NCI-H345 treated with DMSO at 0.1 percent for 48 hours (cell line): Measurements from ENCODE around the gene NDUFB7.
"Not testable (repeated sequence)": the region's sequence is repeated elsewhere in the genome, so short reads cannot be mapped to it uniquely, and the experiment has no call there.

Experiments used
- DNase-seq: peaks from one replicate; lab custom pipeline; 2025; ENCODE audit not compliant: unreplicated experiment; lab: John Stamatoyannopoulos, UW

Gene NDUFB7

DNA sequence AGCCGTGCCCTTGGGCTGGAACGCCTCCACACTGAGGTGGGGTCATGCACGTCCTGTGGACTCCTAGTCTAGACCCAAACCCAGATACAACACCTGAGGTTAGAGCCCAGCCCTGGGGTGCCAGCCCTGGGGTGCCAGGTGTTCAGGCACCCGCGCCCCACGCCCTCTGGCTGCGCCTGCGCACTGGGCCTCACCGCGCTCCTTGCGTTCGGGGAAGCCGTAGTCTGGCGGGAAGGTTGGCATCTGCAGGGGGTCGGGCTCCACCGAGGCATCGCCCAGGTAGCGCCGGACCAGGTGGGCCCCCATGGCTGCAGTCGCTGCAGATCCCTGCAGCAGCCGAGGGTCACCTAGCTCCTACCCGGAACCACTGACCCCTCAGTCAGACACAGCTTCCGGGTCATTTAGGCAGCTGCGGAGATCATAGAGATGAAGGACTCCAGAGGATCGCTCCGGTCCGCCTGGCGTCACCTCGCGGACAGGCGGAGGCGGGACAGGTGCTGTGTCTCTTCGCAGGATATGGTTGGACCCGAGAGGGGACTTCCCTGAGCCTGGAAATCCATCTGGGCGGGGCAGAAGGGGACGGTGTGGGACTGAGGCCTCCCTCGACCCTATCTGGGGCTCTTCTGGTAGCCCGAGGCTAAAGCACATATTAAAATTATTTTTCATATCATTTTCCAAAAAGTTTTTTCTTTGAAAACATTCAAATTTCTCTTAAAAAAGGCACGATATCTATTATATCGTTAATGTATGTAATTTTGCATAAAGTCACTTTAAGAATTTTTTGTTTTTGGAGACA, at the start of gene NDUFB7:
Gene NDUFB7 (minus strand): TSS at position 372 of the 796 bp plus-strand sequence. CDS start 66 bp downstream, at position 306.
- peak; percentile 85 for DNase-seq

DNA sequence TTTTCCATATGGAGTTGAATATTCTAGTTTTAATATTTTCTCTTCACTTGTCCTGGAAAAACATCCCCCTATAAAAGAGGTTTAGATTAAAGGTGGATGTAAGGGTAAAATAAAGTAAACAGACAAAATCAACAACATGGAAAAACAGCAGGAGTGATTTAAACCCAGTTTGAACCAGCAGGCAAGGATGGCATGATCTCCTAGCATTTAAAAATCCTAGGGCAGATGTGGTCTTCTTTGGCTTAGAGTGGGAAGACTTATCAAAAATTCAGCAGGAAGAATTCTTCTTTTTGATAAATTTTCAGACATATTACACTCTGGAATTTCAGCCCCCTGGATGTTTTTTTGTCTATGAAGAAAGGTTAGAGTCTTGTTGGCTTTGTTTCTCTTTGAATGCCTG, 47.5 kb upstream of the NDUFB7 start:
- no peak for DNase-seq

DNA sequence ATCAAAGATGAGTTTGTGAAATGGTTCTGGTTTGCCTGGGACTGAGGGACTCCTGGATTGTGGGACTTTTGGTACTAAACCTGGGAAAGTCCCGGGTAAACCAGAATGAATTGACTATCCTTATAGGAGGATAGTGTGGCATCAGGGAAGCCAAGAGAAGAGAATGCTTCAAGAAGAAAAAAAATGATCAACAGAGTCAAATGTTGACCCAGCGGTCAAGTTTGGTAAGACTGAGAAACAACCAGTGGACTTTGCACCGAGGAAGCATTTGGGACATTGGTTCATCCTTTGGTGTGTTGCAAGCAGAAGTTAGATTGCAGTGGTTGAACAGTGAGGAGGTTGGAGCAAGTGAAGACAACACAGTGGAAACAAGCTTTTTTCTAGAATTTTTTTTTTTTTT, 44.5 kb upstream of the NDUFB7 start:
- no peak for DNase-seq

DNA sequence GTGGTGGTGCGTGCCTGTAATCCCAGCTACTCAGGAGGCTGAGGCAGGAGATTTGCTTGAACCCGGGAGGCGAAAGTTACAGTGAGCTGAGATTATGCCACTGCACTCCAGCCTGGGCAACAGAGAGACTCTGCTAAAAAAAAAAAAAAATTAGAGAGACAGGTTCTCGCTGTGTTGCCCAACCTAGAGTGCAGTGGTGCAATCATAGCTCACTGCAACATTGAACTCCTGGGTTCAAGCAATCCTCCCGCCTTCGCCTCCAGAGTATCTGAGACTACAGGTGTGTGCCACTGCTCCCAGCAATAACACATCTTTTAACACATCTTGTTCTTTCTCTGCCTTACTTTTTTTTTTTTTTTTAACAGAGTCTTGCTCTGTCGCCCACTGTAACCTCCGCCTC, 43.8 kb upstream of the NDUFB7 start:
- no peak for DNase-seq

DNA sequence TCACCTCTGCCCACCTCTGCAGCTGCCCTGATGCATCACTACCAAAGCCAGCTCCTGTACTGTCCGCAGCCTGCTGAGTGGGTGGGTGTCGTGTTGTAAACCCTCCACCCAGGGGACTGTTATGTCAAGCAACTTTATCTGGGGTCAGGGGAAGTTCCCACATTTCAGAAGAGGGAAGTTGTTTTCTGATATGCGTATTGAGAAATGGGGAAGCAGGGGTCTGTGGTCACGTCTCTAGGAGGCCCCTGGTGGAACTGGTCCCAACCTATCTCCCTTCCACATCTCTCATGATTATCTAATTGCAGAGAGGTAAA, 42.2 kb upstream of the NDUFB7 start:
- no peak for DNase-seq

DNA sequence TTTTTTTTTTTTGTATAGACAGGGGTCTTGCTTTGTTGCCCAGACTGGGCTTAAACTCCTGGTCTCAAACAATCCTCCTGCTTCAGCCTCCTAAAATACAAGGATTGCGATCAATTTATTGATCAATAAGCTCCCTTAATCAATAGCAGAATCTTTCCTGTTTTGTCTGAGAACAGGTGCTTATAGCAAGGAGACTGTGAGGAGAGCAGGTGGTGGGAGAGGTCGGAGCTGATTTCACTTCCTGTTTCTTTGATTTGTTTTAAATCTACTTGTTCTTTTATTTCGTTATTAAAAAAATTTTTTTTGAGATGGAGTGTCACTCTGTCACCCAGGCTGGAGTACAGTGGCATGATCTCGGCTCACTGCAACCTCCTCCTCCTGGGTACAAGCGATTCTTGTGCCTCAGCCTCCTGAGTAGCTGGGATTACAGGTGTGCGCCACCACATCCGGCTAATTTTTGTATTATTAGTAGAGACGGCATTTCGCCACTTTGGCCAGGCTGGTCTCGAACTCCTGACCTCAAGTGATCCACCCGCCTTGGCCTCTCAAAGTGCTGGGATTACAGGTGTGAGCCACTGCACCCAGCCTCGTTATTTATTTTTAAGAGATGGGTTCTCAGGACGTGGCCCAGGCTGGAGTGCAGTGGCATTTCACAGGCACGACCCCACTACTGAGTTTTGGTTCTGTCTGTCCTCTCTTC, 41.7 kb upstream of the NDUFB7 start:
- not testable (repeated sequence) for DNase-seq

DNA sequence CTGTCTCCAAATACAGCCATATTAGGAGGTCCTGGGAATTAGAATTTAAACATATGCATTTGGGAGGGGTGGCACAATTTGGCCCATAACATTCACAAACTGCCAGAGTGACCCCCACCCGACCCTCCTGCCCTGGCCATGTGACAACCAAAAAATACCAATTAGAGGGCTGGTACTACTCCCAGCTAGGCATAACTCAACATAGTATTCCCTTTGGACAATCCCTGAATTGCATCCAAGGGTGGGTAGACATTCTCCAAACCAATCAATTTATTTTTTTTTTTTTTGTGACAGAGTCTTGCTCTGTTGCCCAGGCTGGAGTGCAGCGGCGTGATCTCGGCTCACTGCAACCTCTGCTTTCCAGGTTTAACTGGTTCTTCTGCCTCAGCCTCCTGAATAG, 40.8 kb upstream of the NDUFB7 start:
- DNase-seq: no peak

DNA sequence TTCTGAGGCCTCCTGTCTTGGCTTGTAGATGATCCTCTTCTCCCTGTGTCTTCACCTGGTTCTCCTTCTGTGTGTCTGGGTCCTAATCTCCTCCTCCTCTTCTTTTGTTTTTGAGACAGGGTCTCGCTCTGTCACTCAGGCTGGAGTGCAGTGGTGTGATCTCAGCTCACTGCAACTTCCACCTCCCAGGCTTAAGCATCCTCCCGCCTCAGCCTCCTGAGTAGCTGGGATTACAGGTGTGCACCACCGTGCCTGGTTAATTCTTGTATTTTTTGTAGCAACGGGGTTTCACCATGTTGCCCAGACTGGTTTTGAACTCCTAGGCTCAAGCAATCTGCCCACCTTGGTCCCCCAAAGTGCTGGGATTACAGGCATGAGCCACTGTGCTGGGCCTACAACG, 40.4 kb upstream of the NDUFB7 start:
- DNase-seq: not testable (repeated sequence)

DNA sequence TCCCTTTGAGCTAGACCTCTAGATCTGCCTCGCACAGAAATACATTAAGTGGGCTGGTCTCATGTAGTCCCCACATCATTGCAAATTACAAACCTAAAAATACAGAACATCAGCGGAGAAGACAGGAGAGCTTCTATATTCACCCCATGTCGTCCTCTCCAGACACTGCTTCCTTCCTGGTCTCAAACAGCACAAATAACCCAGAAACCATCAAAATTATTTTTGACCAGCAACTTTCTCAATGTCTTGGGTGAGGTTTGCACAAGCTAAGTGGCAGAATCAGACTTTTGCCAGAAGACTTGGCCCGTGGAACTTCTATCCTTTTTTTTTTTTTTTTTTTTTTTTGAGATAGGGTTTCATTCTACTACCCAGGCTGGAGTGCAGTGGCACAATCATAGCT, 39.2 kb upstream of the NDUFB7 start:
- DNase-seq: no peak

DNA sequence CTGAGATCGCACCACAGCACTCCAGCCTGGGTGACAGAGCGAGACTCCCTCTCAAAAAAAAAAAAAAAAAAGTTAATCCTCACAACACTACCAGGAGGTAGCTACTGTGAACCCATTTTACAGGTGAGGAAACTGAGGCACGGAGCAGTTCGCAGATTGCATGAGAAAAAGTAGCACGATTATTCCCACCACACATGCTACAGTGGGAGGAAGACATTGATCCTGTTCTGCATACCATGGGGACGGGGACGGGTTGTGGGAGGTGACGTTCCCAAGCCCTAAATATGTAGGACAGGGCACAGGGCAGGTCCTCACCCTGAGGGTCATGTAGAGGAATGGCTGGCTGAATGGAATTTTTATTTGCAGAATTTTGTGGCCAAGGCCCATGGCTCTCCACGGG, 34.8 kb upstream of the NDUFB7 start:
- no peak for DNase-seq

DNA sequence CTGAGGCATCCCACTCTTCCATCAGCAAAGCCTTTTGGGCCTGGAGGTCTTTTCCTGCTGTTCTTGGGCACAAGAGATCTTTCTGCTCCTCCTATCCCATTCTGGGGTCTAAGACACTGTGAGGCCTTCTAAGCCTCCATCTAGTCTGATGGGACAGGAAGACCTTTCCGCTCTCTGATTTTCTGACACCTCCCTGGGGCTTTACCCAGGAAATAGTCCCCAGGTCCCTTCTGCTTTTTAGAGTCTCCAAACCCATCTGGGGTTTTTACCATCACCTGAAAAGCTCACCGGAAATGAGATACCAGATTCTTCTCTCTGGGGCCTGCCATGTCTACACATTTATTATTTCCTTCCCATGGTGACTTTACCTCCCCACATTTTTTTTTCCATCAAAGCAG, 32.1 kb upstream of the NDUFB7 start:
- no peak for DNase-seq

DNA sequence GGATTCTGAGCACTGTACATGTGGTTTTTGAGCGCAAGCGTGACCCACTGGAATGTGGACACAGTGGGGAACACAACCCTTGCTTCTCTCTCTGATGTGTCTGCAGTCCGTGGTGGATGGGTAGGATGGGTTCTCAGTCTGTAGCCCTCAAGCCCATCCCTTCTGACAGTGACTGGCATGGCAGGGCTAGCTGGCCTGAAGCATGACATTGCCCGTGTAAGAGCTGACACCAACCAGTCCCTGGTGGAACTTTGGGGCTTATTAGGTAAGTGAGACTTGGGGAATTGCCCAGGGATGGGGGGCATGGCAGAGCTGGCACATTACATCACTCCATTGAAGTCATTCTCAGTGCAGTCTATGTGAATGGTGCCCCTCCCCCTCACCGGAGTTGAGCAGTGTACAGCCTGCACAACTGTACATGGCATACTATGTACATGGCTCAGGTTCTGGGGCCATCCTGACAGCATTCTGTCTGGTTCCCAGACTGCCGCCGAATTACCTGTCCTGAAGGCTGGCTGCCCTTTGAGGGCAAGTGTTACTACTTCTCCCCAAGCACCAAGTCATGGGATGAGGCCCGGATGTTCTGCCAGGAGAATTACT, 27.8 kb upstream of the NDUFB7 start:
- DNase-seq: no peak

DNA sequence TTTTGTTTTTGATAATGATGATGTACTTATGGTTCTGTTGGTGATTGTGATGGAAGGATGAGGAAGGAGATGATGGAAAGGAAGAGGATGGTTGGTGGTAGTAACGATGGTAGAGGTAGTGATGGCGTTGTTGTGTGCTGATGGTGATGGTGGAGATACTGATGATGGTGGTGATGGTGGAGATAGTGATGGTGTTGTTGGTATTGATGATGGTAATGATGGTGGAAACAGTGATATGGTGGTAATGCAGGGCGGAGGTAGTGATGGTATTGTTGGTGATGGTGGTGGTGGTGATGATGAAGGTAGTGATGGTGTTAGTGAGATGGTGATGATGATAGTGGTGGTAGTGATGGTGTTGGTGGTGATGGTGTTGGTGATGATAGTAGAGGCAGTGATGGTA, 23.7 kb upstream of the NDUFB7 start:
- DNase-seq: no peak

DNA sequence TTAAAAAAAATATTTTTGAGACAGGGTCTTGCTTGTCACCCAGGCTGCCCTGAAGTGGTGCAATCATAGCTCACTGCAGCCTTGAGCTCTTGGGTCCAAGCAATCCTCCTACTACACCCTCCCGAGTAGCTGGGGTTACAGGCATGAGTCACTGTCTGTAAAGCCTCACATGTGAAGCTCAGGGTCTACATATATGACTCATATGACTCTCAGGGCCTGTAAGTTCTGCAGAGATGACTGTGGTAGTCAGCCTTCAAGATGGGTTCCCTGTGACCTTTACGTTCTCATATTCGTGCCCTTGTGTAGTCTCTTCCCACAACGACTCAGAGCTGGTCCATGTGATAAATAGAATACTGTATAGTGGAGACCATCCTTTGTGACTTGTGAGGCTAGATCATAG, 17.6 kb upstream of the NDUFB7 start:
- not testable (repeated sequence) for DNase-seq

DNA sequence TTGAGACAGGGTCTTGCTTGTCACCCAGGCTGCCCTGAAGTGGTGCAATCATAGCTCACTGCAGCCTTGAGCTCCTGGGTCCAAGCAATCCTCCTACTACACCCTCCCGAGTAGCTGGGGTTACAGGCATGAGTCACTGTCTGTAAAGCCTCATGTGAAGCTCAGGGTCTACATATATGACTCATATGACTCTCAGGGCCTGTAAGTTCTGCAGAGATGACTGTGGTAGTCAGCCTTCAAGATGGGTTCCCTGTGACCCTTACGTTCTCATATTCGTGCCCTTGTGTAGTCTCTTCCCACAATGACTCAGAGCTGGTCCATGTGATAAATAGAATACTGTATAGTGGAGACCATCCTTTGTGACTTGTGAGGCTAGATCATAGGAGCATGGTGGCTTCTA, 13.3 kb upstream of the NDUFB7 start:
- DNase-seq: not testable (repeated sequence)

DNA sequence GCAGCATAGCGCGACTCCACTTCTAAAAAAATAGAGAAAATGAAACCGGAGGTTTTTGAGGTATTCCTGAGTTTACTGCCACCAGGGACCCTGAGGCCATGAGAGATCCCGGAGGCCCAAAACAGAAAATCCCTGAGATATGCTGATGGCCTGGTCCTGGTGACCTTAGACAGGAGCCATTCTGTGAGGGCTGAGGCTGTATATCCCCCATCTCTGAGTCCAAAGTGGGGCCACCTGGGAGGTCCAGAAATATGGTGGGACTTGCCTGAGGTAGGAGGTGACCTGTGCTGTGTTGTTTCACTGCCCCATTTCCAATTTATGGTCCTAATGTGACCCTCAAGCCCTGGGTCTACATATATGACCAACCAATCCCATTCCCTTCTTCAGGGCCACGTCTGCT, 12.5 kb upstream of the NDUFB7 start:
- not testable (repeated sequence) for DNase-seq

DNA sequence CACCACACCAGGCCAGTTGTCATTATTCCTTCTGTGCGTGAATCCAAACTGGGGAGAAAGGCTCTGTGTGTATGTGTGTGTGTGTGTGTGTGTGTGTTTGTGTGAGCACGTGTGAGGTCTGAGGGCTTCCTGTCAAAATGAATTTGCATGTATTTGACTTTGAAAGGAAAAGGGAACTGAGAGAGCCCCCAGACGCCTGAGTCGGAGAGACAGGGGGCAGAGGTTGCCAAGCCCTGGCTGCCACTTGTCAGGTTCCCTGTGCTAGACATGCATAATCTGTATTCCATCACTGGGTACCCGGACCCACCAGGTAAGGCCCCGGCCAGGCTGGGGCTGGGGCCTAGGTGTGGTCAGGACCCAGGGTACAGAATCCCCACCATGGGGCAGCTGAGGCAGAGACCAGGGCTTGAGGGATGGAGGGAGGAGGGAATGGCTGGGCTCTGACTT, 11.1 kb upstream of the NDUFB7 start, which contains the start of gene CLEC17A:
Gene CLEC17A (plus strand): TSS at position 191 of the 447 bp plus-strand sequence. CDS start 77 bp downstream, at position 268.
- no peak for DNase-seq

DNA sequence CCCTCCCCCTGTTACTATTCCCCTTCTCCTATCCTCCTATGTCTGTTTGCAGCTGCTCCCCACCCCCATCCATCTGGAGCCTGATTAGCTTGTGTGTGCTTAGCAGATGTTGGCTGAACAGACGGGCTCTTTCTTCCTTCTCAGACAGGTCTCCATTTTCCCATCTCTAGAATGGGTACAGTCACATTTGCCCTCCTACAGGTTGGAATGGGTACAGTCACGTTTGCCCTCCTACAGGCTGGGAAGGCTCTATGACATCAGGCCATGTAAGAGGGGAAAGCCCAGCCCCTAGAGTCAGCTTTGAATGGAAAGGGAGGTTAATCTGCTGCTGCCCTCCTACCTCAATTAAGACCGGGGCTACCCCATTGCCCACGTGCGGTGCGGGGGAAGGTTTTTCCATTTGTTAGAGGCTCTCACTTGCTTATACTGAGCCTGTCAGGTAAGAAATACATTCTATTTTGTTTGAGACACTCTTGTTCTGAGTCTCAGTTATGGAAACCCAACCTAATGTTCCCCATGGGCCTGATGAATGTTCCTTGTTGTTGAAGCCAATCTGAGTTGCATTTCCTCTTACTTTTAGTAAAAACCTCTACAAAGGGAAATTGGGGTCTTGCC, 8.9 kb upstream of the NDUFB7 start:
- no peak for DNase-seq

DNA sequence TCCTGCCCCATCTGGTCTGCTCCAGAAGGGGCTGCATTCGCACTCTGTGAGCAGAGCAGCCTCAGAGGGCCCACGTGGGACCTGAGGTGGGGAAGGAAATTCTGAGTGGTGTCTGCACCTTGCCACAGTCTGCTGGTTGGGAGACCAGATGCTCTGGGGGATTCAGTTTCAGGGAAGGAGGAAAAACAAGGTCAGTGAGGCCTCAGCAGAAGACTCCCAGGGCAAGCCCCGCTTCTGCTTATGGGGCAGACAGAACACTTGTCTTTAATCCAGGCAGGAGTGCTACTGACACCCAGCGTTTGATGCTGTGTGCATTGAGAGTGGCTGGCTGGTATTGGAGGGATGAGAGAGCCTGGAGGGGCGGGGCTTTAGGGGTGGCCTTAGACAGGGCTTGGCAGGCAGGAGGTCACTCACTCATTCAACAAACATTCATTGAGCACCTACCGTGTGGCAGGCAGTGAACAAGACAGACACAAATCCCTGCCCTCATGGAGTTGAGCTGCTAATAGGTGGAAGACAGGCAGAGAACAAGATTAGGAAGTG, 6.1 kb upstream of the NDUFB7 start:
- no peak for DNase-seq

DNA sequence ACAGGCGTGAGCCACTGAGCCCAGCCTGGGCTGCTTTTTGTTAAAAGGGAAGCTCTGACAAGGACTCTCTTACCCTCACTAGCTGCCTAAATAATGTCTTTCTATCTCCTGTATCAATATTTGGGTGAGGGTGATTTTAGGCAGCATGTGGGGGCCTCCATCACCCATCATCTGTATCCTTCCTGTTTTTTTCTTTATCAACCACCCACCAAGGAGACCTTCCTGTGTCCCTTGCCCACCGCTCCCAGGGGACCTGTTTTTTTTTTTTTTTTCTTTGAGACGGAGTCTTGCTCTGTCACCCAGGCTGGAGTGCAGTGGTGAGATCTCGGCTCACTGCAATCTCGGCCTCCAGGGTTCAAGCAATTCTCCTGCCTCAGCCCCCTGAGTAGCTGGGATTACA, 5.4 kb upstream of the NDUFB7 start:
- no peak for DNase-seq

DNA sequence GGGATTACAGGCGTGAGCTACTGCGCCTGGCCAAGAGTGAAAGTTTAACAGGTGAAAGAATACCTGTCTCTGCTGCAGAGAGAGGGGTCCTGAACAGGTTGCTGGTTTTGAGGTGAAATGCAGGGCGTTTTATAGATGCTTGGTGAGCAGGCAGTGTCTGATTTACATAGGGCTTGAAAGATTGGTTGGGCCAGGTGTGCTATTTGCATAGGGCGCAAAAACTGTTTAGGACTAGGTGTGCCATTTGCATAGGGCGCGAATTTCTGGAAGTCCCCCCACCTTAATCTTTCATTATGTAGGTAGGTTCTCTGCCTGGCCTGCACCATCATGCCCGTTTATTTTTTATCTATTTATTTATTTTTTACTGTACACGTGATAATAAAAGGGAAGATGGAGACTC, 4.5 kb upstream of the NDUFB7 start:
- DNase-seq: no peak
